EH (cell line): ENCODE results near the gene ZBTB4.

Experiments used
- DNase-seq: peaks from one replicate; pipeline ENCODE4 v3.0.0-alpha.2; 2015; ENCODE audit warnings: low read depth

Gene ZBTB4, protein sequence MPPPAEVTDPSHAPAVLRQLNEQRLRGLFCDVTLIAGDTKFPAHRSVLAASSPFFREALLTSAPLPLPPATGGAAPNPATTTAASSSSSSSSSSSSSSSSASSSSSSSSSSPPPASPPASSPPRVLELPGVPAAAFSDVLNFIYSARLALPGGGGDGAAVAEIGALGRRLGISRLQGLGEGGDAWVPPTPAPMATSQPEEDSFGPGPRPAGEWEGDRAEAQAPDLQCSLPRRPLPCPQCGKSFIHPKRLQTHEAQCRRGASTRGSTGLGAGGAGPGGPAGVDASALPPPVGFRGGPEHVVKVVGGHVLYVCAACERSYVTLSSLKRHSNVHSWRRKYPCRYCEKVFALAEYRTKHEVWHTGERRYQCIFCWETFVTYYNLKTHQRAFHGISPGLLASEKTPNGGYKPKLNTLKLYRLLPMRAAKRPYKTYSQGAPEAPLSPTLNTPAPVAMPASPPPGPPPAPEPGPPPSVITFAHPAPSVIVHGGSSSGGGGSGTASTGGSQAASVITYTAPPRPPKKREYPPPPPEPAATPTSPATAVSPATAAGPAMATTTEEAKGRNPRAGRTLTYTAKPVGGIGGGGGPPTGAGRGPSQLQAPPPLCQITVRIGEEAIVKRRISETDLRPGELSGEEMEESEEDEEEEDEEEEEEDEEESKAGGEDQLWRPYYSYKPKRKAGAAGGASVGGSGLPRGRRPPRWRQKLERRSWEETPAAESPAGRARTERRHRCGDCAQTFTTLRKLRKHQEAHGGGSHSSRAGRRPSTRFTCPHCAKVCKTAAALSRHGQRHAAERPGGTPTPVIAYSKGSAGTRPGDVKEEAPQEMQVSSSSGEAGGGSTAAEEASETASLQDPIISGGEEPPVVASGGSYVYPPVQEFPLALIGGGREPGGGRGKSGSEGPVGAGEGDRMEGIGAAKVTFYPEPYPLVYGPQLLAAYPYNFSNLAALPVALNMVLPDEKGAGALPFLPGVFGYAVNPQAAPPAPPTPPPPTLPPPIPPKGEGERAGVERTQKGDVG

DNA sequence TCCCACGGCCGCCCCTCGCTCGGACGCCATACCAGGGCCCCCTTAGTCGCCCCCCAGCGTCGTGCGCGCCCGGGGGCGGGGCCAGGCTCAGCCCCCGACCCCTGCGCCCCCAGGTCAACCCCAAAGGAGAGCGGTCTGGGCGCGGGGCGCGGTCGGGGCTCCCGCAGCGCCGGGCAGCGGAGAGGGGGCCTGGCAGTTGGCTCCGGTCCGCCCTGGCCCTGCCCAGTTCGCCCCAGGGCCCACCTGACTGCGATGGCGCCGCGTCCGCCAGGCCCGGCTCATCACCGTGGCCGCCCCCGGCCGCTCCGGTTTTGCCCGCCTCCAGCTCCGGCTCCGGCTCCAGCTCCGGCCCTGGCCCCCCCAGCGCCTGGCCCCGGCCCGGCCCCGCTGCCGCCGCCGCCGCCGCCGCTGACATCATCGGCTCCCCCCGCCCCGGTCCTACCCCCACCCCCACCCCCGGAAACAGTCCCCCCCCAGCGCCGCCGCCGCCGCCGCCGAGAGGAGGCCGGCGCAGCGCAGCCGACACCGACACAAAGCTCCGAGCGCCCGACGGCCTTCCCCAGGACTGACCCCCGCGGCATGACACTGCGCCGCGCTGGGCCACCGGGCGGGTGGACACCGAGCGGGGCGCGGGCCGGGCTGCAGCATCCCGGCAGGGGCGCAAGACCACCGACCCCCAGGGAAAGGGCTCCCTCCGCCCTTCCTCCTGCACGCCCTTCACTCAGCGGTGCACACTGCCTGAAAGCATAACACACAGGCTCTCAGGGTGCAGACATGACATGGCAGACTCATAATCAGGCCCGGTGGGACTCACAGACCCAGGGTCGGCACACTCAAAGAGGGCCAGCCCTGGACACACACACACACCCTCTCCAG, at the start of gene ZBTB4:
ZBTB4 (minus strand) TSS at position 419 of the 876 bp plus-strand sequence. CDS start 12,830 bp downstream, outside the sequence.
- peak; percentile 61 for DNase-seq

DNA sequence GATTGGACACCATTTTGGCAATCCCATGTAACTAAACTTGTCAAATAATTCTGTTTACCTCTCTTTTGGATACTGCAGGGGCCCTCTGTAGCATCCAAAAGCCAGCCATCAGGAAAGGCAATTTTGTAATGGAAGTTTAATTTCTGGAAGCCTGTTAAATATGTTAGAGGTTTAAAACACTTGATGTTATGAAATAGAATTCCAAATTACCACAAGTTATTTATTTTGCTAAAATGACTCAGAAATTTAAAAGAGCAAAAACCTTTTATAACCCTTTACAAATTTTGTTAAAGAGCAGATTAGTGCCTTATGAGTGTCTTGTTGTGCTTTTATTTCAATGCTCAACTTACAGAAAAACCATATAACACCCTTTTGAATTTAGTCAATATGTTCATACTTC, 49.4 kb upstream of the ZBTB4 start:
- DNase-seq, result no peak

DNA sequence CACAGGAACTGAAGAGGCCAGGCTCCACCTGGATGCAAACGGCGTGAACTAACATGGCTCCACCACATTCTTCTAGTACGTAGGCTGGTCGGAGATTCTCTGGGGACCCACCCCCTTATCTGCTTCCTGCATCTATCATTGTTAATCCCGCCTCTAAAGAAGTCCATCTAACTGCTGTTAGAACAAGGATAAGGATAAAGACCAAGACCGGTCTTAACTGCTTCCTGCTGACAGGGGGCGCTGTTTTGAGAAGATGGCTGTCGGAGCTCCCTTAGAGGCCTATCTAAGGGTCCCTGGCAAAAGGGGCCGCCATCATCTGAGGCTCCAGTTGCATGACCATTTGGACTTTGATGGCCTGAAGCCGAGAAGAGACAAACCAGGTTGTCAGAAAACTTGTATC, 43.6 kb upstream of the ZBTB4 start:
- DNase-seq, result peak; percentile 21

DNA sequence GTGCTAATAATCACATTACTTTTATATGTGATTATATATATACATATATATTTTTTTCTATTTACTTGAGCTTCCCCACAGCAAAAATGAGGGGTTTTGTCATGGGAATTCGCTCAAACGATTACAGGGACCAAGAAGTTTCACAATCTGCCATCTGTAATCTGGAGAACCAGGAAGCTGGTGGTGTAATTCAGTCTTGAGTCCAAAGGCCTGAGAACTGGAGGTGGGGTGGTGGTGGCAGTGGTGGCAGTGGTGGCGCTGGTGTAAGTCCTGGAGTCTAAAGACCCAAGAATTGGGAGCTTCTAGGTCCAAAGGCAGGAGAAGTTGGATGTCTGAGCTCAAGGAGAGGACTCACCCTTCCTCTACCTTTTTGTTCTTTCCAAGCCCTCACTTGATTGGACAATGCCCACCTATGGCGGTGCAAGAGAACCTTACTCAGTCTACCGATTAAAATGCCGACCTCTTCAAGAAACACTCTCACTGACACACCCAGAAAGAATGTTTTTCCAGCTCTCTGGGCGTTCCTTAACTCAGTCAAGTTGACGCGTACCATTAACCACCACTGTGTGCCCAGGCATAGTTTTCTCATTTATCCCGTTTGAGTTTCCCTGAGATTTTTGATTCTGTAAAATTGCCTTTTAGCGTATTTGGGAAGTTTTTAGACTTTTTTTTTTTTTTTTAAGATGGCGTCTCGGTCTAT, 36.6 kb upstream of the ZBTB4 start:
- DNase-seq, result no peak

DNA sequence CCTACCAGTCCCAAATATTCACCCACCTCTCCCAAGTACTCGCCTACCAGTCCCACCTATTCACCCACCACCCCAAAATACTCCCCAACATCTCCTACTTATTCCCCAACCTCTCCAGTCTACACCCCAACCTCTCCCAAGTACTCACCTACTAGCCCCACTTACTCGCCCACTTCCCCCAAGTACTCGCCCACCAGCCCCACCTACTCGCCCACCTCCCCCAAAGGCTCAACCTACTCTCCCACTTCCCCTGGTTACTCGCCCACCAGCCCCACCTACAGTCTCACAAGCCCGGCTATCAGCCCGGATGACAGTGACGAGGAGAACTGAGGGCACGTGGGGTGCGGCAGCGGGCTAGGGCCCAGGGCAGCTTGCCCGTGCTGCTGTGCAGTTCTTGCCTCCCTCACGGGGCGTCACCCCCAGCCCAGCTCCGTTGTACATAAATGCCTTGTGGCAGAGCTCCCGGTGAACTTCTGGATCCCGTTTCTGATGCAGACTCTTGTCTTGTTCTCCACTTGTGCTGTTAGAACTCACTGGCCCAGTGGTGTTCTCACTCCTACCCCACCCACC, 34.5 kb upstream of the ZBTB4 start:
- DNase-seq, result no peak

DNA sequence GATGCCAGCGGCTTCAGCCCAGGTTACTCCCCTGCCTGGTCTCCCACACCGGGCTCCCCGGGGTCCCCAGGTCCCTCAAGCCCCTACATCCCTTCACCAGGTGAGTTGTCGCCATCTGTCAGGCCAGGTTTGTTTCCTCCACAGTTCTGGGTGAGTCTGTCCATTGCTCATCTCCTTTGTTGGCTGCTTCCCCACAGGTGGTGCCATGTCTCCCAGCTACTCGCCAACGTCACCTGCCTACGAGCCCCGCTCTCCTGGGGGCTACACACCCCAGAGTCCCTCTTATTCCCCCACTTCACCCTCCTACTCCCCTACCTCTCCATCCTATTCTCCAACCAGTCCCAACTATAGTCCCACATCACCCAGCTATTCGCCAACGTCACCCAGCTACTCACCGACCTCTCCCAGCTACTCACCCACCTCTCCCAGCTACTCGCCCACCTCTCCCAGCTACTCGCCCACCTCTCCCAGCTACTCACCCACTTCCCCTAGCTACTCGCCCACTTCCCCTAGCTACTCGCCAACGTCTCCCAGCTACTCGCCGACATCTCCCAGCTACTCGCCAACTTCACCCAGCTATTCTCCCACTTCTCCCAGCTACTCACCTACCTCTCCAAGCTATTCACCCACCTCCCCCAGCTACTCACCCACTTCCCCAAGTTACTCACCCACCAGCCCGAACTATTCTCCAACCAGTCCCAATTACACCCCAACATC, 33.6 kb upstream of the ZBTB4 start:
- DNase-seq, result no peak

DNA sequence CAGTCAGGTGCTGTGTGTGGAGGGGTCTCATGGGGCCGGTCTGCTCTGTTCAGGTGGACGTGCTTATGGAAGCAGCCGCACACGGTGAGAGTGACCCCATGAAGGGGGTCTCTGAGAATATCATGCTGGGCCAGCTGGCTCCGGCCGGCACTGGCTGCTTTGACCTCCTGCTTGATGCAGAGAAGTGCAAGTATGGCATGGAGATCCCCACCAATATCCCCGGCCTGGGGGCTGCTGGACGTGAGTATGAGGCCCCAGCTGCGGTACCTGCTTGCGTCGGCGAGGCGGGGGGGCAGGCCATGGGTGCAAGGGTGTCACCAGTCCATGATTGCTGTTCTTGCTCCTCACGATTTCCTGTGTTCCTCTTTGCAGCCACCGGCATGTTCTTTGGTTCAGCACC, 32.7 kb upstream of the ZBTB4 start:
- DNase-seq, result no peak

DNA sequence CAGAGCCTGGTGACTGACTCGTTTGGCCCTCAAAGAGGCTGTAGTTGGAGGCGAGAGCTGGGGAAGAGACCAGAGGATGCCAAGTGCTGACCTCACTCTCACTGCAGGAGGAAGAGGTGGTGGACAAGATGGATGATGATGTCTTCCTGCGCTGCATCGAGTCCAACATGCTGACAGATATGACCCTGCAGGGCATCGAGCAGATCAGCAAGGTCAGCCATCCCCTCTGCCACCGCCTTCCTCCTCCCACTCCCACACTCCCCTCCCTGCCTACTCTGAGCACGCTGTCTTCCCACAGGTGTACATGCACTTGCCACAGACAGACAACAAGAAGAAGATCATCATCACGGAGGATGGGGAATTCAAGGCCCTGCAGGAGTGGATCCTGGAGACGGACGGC, 31.7 kb upstream of the ZBTB4 start:
- no peak for DNase-seq

DNA sequence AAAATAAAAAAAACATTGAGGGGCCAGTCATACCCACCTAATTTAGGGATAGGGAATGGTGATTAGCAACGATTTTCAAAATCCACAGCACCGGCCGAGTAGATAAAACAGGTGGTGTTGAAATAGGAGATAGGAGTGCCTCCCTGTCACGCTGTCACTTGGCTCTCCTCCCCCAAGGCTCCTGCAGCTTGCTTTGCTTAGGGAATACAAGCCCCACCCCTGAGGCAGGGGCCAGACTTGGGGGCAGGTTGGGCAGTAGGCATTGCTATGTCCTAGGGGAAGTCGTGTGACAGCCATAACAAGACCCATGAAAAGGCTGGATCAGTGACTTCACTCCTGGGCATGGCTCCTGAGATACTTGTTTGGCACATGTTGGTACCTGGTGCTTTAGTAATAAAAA, 30.5 kb upstream of the ZBTB4 start:
- no peak for DNase-seq

DNA sequence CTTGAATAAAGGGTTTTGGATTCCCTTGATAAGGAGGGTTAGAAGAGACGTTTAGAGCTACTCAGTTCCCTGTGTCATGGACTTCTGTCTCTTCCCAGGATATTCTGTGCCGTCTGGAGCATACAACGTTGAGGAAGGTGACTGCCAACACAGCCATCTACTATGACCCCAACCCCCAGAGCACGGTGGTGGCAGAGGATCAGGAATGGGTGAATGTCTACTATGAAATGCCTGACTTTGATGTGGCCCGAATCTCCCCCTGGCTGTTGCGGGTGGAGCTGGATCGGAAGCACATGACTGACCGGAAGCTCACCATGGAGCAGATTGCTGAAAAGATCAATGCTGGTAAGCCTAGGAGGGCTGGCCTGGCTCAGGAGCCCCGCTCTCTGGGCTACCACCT, 29.4 kb upstream of the ZBTB4 start:
- no peak for DNase-seq

DNA sequence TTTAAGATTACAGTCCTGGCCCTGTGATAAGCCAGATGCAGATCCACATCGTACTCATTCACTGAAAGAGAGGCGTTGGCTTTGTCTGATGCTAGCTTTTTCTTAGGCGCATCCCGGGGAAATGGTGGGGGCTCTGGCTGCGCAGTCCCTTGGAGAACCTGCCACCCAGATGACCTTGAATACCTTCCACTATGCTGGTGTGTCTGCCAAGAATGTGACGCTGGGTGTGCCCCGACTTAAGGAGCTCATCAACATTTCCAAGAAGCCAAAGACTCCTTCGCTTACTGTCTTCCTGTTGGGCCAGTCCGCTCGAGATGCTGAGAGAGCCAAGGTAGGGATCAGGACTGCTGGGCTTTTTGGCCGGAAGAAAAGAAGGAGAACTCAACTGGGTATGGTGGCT, 28.7 kb upstream of the ZBTB4 start:
- no peak for DNase-seq

DNA sequence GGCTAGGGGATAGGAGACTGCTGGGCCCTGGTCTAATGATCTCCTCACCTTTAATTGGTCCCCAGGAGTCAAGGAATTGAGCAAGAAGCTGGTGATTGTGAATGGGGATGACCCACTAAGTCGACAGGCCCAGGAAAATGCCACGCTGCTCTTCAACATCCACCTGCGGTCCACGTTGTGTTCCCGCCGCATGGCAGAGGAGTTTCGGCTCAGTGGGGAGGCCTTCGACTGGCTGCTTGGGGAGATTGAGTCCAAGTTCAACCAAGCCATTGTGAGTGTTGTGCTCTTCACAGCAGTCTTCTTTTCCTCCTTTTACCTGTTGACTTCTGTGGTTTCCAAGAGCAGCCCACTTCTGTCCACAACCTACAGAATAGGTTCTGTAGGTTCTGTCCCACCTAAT, 24.1 kb upstream of the ZBTB4 start:
- no peak for DNase-seq

DNA sequence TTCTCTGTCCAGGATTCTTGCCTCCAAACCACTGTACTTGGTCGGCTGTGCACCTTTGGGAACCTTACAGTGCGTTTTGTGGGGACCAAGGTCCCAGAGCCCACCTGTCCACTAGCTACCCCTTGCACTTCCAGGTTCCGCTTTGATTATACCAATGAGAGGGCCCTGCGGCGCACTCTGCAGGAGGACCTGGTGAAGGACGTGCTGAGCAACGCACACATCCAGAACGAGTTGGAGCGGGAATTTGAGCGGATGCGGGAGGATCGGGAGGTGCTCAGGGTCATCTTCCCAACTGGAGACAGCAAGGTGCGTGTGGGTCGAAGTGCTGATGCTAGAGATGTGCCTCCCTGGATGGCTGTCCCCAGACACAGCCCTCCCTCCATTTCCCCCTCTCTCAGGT, 23.6 kb upstream of the ZBTB4 start:
- no peak for DNase-seq

DNA sequence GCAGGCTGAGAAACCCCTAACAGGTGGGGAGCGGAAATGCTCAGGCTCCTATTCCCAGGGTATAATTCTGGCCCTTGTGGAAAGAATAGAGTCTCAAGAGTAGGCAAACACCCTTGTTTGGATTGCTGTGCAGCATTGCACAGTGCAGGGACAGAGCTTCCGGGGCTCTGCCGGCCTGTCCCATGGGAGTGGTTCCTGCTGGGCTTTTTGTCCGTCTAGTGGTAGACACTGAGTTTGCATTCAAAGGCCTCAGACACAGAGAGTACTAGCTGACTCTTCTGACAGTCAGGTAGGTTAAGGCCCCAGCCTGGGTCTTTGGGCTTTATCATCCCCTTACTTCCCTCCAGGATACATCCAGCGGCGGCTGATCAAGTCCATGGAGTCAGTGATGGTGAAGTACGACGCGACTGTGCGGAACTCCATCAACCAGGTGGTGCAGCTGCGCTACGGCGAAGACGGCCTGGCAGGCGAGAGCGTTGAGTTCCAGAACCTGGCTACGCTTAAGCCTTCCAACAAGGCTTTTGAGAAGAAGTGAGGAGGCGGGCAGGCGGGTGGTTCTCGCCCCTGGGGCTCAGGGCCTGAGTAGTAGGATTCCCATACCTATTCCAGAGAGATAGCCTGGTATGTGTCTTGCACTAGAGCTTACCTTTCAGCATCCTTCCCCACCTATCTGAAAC, 22.9 kb upstream of the ZBTB4 start:
- no peak for DNase-seq

DNA sequence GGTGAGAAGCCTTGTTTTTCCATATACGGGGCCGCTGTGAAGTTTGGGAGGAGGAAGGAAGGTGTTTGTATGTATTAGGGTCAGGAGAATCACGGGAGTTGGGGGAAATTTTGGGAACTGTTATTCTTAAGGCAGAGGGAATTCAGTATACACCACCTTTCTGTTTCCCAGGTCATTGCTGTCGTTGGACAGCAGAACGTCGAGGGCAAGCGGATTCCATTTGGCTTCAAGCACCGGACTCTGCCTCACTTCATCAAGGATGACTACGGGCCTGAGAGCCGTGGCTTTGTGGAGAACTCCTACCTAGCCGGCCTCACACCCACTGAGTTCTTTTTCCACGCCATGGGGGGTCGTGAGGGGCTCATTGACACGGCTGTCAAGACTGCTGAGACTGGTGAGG, 22.3 kb upstream of the ZBTB4 start:
- no peak for DNase-seq

DNA sequence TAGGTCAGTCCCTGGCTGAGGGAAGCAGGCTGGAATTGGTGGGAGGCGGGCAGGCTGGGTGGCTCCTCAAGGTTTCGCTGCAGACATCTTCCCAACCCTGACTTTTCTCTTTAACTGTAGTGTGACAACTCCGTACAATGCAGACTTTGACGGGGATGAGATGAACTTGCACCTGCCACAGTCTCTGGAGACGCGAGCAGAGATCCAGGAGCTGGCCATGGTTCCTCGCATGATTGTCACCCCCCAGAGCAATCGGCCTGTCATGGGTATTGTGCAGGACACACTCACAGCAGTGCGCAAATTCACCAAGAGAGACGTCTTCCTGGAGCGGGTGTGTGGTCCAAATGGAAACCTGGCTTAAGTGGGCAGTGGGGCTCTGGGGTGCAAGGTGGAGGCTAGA, 19.7 kb upstream of the ZBTB4 start:
- no peak for DNase-seq

DNA sequence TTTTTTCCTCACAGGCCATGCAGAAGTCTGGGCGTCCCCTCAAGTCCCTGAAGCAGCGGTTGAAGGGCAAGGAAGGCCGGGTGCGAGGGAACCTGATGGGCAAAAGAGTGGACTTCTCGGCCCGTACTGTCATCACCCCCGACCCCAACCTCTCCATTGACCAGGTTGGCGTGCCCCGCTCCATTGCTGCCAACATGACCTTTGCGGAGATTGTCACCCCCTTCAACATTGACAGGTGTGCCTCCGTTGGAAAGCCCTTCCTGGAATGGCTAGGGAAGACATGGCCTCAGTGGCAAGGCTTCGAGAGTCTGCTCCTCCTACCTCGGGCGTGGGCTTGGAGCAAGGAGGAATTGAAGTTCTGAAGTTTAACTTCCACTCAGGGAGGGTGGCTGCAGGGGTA, 18.2 kb upstream of the ZBTB4 start:
- DNase-seq, result no peak

DNA sequence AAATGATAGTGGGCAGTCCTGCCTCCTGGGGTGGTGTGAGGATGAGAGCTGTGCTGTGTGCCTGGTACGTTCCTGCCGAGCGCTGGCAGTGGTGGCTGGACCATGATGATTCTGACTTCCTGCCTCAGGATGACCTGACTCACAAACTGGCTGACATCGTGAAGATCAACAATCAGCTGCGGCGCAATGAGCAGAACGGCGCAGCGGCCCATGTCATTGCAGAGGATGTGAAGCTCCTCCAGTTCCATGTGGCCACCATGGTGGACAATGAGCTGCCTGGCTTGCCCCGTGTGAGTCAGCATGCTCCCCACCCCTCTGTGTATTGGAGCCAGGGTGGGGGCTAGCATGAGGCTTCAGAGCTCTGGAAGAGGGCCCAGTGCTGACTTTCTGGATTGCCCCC, 17.8 kb upstream of the ZBTB4 start:
- DNase-seq, result no peak

DNA sequence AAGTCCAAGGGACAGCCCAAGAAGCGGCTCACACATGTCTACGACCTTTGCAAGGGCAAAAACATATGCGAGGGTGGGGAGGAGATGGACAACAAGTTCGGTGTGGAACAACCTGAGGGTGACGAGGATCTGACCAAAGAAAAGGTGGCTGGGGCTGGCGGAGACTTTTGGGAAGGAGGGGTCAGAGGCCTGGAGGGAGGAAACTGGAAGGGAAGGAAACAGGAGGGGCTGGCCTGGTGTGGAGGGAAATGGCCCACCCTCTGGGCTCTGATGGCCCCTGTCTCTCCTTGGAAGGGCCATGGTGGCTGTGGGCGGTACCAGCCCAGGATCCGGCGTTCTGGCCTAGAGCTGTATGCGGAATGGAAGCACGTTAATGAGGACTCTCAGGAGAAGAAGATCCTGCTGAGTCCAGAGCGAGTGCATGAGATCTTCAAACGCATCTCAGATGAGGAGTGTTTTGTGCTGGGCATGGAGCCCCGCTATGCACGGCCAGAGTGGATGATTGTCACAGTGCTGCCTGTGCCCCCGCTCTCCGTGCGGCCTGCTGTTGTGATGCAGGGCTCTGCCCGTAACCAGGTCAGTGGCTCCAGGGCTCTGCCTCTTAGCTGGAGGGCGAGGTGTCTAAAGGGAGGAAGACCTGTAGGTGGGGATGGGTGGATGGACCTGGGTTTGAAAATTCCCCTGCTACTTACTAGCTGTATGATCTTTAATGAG, 17.2 kb upstream of the ZBTB4 start:
- no peak for DNase-seq
